ENCODE data around the gene FAM9B.

Gene FAM9B

DNA sequence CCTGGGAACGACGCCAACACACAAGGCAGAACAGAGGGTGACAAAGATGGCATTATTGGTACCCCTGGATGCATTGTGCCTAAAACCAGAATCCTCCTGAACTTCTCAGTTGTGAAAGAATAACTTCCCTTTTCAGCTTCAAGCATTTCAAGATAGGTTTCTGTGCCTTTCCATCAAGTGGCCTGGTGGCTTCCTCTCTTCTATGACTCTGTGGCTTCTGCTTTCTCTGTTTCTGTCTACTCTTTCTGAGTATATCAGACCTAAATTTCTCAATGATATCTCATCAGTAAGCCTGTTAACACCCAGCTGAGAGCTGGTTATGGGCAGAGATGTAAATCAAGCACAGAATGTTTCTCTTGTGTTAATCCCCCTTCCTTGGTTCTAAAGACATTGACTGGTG lies 21.4 kb upstream of the FAM9B start:
- 97% methylated on average over 2 of the region's 2 CpGs for WGBS
- Histone ChIP-seq H3K4me2 (ENCODE audit: low read length, poor library complexity, severe bottlenecking) (no peak overlapping the region), H3K36me3 (ENCODE audit: control insufficient read depth in 1 of 2, insufficient read depth in 2 of 2, low read depth in 1 of 2, low read length in 2 of 2) (no peaks in the 10 kb centered on the region), H2AK5ac (ENCODE audit: low read length, severe bottlenecking) (no peak overlapping the region), H3K4me3 (ENCODE audit: insufficient read depth in 1 of 2, low read depth in 1 of 2, low read length in 2 of 2) (no peak overlapping the region), H3K18ac (ENCODE audit: low read depth in 1 of 2, low read length in 2 of 2) (no peak overlapping the region), H3K79me1 (replicated peaks; ENCODE audit: low read length, poor library complexity, severe bottlenecking) (no peaks in the 10 kb centered on the region), H4K8ac (ENCODE audit: low read length) (no peak overlapping the region), H3K23ac (ENCODE audit: low read length in 2 of 2) (no peak overlapping the region), H3K14ac (ENCODE audit: low read length in 2 of 2) (no peak overlapping the region), H2BK15ac (ENCODE audit: low read depth, poor library complexity, severe bottlenecking) (no peak overlapping the region), H2BK120ac (ENCODE audit: low read depth, low read length) (no peak overlapping the region), H3K4me1 (ENCODE audit: control insufficient read depth, insufficient read depth, low read depth, low read length) (no peaks in the 10 kb centered on the region), H2BK12ac (ENCODE audit: low read length in 2 of 2) (no peak overlapping the region), H3K4ac (ENCODE audit: low read depth in 1 of 2, low read length in 2 of 2) (no peak overlapping the region), H2BK5ac (ENCODE audit: low read depth, low read length, poor library complexity, severe bottlenecking) (no peak overlapping the region), H2AFZ (ENCODE audit: low read depth, low read length) (no peak overlapping the region), H3K27me3 (ENCODE audit: control insufficient read depth in 1 of 2, insufficient read depth in 1 of 2, low read length in 2 of 2) (peaks cover 0 to 3% of the 10 kb centered on the region in 2 experiments), H3K27ac (ENCODE audit: low read length, poor library complexity, severe bottlenecking) (no peak overlapping the region), H3K9ac (ENCODE audit: low read length) (no peak overlapping the region), H3K9me3 (ENCODE audit: control insufficient read depth, low read length) (no peaks in the 10 kb centered on the region), H4K91ac (ENCODE audit: low read length) (no peak overlapping the region)
- DNase-seq = no peak

DNA sequence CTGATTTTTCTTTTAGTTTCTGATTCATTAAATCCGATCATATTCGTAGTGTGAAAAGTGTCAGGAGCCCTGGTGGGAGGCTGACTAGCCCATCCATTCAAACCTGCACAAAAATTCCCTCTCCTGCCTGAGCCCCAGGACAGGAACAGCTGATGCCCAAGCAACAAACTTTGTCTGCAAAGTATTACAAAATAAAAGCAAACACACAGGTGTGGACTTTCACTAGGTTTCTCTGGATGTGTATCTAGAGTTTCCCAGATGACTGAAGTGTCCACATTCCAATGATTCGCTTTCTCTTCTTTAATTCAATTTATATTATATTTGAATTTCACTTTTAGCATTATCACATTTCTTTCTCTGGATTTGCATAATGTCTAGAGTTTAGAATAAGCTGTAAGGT lies 18.2 kb upstream of the FAM9B start:
- H2AK5ac ChIP-seq (ENCODE audit: low read length, severe bottlenecking) = no peak overlapping the region
- no peak overlapping the region for H3K27ac ChIP-seq (ENCODE audit: low read length, poor library complexity, severe bottlenecking)
- no peak overlapping the region for H3K4me3 ChIP-seq (ENCODE audit: insufficient read depth in 1 of 2, low read depth in 1 of 2, low read length in 2 of 2)
- H3K9ac ChIP-seq (ENCODE audit: low read length) = no peak overlapping the region
- no peak overlapping the region for H2BK5ac ChIP-seq (ENCODE audit: low read depth, low read length, poor library complexity, severe bottlenecking)
- H3K9me3 ChIP-seq (ENCODE audit: control insufficient read depth, low read length) = no peaks in the 10 kb centered on the region
- H3K4ac ChIP-seq (ENCODE audit: low read depth in 1 of 2, low read length in 2 of 2) = no peak overlapping the region
- H2BK120ac ChIP-seq (ENCODE audit: low read depth, low read length) = no peak overlapping the region
- no peak overlapping the region for H3K4me2 ChIP-seq (ENCODE audit: low read length, poor library complexity, severe bottlenecking)
- no peak overlapping the region for H2AFZ ChIP-seq (ENCODE audit: low read depth, low read length)
- WGBS = no CpG with 5 or more reads among the region's 3 CpGs
- no peak overlapping the region for H2BK12ac ChIP-seq (ENCODE audit: low read length in 2 of 2)
- H3K14ac ChIP-seq (ENCODE audit: low read length in 2 of 2) = no peak overlapping the region
- H4K8ac ChIP-seq (ENCODE audit: low read length) = no peak overlapping the region
- no peaks in the 10 kb centered on the region for H3K4me1 ChIP-seq (ENCODE audit: control insufficient read depth, insufficient read depth, low read depth, low read length)
- H3K18ac ChIP-seq (ENCODE audit: low read depth in 1 of 2, low read length in 2 of 2) = no peak overlapping the region
- no peak overlapping the region for H2BK15ac ChIP-seq (ENCODE audit: low read depth, poor library complexity, severe bottlenecking)
- H3K23ac ChIP-seq (ENCODE audit: low read length in 2 of 2) = no peak overlapping the region
- no peaks in the 10 kb centered on the region for H3K79me1 ChIP-seq (replicated peaks; ENCODE audit: low read length, poor library complexity, severe bottlenecking)
- H4K91ac ChIP-seq (ENCODE audit: low read length) = no peak overlapping the region
- H3K36me3 ChIP-seq (ENCODE audit: control insufficient read depth in 1 of 2, insufficient read depth in 2 of 2, low read depth in 1 of 2, low read length in 2 of 2) = no peaks in the 10 kb centered on the region
- H3K27me3 ChIP-seq (ENCODE audit: control insufficient read depth in 1 of 2, insufficient read depth in 1 of 2, low read length in 2 of 2) = peaks cover 0 to 3% of the 10 kb centered on the region in 2 experiments
- no peak for DNase-seq

DNA sequence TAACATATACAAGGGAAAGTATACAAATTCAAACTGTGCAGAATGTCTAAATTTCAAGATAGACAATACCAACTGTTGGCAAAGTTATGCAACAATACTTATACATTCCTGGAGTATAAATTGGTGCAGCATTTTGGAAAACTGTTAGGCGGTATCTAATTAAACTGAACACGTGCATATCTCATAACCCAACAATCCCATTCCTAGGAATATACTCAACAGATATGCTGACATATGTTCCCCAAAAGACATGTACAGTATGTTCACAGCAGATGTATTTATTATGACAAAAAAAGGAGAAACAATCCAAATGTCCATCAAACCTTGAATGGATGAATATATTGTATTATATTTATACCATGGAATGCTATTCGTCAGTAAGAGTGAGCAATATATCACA lies 16.4 kb upstream of the FAM9B start:
- H3K4me1 ChIP-seq (ENCODE audit: control insufficient read depth, insufficient read depth, low read depth, low read length) = no peaks in the 10 kb centered on the region
- no peaks in the 10 kb centered on the region for H3K36me3 ChIP-seq (ENCODE audit: control insufficient read depth in 1 of 2, insufficient read depth in 2 of 2, low read depth in 1 of 2, low read length in 2 of 2)
- no peak overlapping the region for H4K8ac ChIP-seq (ENCODE audit: low read length)
- H3K27me3 ChIP-seq (ENCODE audit: control insufficient read depth in 1 of 2, insufficient read depth in 1 of 2, low read length in 2 of 2) = peaks cover 0 to 3% of the 10 kb centered on the region in 2 experiments
- no peak overlapping the region for H3K4me3 ChIP-seq (ENCODE audit: insufficient read depth in 1 of 2, low read depth in 1 of 2, low read length in 2 of 2)
- H2BK120ac ChIP-seq (ENCODE audit: low read depth, low read length) = no peak overlapping the region
- DNase-seq = no peak
- H3K27ac ChIP-seq (ENCODE audit: low read length, poor library complexity, severe bottlenecking) = no peak overlapping the region
- H2AFZ ChIP-seq (ENCODE audit: low read depth, low read length) = no peak overlapping the region
- 100% methylated on average over 1 of the region's 3 CpGs for WGBS
- no peak overlapping the region for H3K23ac ChIP-seq (ENCODE audit: low read length in 2 of 2)
- H2AK5ac ChIP-seq (ENCODE audit: low read length, severe bottlenecking) = no peak overlapping the region
- H3K18ac ChIP-seq (ENCODE audit: low read depth in 1 of 2, low read length in 2 of 2) = no peak overlapping the region
- no peak overlapping the region for H3K4ac ChIP-seq (ENCODE audit: low read depth in 1 of 2, low read length in 2 of 2)
- no peaks in the 10 kb centered on the region for H3K79me1 ChIP-seq (replicated peaks; ENCODE audit: low read length, poor library complexity, severe bottlenecking)
- no peaks in the 10 kb centered on the region for H3K9me3 ChIP-seq (ENCODE audit: control insufficient read depth, low read length)
- no peak overlapping the region for H2BK12ac ChIP-seq (ENCODE audit: low read length in 2 of 2)
- H2BK5ac ChIP-seq (ENCODE audit: low read depth, low read length, poor library complexity, severe bottlenecking) = no peak overlapping the region
- no peak overlapping the region for H4K91ac ChIP-seq (ENCODE audit: low read length)
- H3K4me2 ChIP-seq (ENCODE audit: low read length, poor library complexity, severe bottlenecking) = no peak overlapping the region
- H3K9ac ChIP-seq (ENCODE audit: low read length) = no peak overlapping the region
- H3K14ac ChIP-seq (ENCODE audit: low read length in 2 of 2) = no peak overlapping the region
- H2BK15ac ChIP-seq (ENCODE audit: low read depth, poor library complexity, severe bottlenecking) = no peak overlapping the region

DNA sequence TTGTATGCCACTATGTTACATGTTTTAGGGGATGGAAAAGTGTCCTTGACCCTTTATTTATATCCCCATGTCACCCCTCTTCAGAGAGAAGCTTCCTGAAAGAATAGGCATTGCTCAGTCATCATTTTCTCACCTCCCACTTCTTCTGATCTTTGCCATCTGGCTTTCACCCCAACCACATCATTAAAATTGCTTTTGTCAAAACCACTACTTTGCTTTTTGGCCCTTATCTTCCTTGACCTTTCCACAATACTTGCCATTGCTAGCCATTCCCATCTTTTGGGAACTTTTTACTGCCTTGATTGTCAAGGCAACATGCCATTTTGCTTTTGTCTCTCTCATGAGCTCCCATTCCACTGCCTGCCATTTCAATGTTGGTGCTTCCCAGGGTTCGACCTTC lies 14.9 kb upstream of the FAM9B start:
- Histone ChIP-seq H3K9me3 (ENCODE audit: control insufficient read depth, low read length) (no peaks in the 10 kb centered on the region), H3K4ac (ENCODE audit: low read depth in 1 of 2, low read length in 2 of 2) (no peak overlapping the region), H3K79me1 (replicated peaks; ENCODE audit: low read length, poor library complexity, severe bottlenecking) (no peaks in the 10 kb centered on the region), H4K8ac (ENCODE audit: low read length) (no peak overlapping the region), H3K23ac (ENCODE audit: low read length in 2 of 2) (no peak overlapping the region), H3K4me1 (ENCODE audit: control insufficient read depth, insufficient read depth, low read depth, low read length) (no peaks in the 10 kb centered on the region), H2BK15ac (ENCODE audit: low read depth, poor library complexity, severe bottlenecking) (no peak overlapping the region), H2AK5ac (ENCODE audit: low read length, severe bottlenecking) (no peak overlapping the region), H3K18ac (ENCODE audit: low read depth in 1 of 2, low read length in 2 of 2) (no peak overlapping the region), H3K9ac (ENCODE audit: low read length) (no peak overlapping the region), H3K4me2 (ENCODE audit: low read length, poor library complexity, severe bottlenecking) (no peak overlapping the region), H3K27ac (ENCODE audit: low read length, poor library complexity, severe bottlenecking) (no peak overlapping the region), H4K91ac (ENCODE audit: low read length) (no peak overlapping the region), H2BK12ac (ENCODE audit: low read length in 2 of 2) (no peak overlapping the region), H3K27me3 (ENCODE audit: control insufficient read depth in 1 of 2, insufficient read depth in 1 of 2, low read length in 2 of 2) (peaks cover 0 to 3% of the 10 kb centered on the region in 2 experiments), H2AFZ (ENCODE audit: low read depth, low read length) (no peak overlapping the region), H2BK5ac (ENCODE audit: low read depth, low read length, poor library complexity, severe bottlenecking) (no peak overlapping the region), H3K36me3 (ENCODE audit: control insufficient read depth in 1 of 2, insufficient read depth in 2 of 2, low read depth in 1 of 2, low read length in 2 of 2) (no peaks in the 10 kb centered on the region), H2BK120ac (ENCODE audit: low read depth, low read length) (no peak overlapping the region), H3K14ac (ENCODE audit: low read length in 2 of 2) (no peak overlapping the region), H3K4me3 (ENCODE audit: insufficient read depth in 1 of 2, low read depth in 1 of 2, low read length in 2 of 2) (no peak overlapping the region)
- DNase-seq = no peak
- 64% methylated on average over 1 of the region's 1 CpG for WGBS
